ENCODE measurements around the gene PKD2L1.
A peak's percentile ranks its signal among the peaks of the same experiment; 100 is the strongest.
"Not testable (repeated sequence)": the region's sequence is repeated elsewhere in the genome, so short reads cannot be mapped to it uniquely, and the experiment has no call there.

The PKD2L1 gene

GRCh38 chr10:100286051-100287033 lies 43.7 kb downstream of the PKD2L1 start, which contains the start of gene BLOC1S2:
Gene BLOC1S2, minus strand, starts transcription at chr10:100286680. Its CDS starts 21 bp downstream, at chr10:100286659.
- peak; percentile 100 for DNase-seq (ENCODE audit: low spot score)

GRCh38 chr10:100285326-100285725 lies 44.7 kb downstream of the PKD2L1 start:
- DNase-seq (ENCODE audit: low spot score) = not testable (repeated sequence)

- DNase-seq (ENCODE audit: low spot score) = no peak
Observed at GRCh38 chr10:100282907-100283306, 47.1 kb downstream of the PKD2L1 start.

- DNase-seq (ENCODE audit: low spot score) = not testable (repeated sequence)
Observed at GRCh38 chr10:100276971-100277370, 53.1 kb downstream of the PKD2L1 start.

GRCh38 chr10:100267239-100268104 lies 62.6 kb downstream of the PKD2L1 start, which contains the start of gene CWF19L1:
Gene CWF19L1, minus strand, starts transcription at chr10:100267638. Its CDS starts 45 bp downstream, at chr10:100267593.
- DNase-seq (ENCODE audit: low spot score) = peak; percentile 90

- no peak for DNase-seq (ENCODE audit: low spot score)
Observed at GRCh38 chr10:100265821-100266485, 64.1 kb downstream of the PKD2L1 start.

- DNase-seq (ENCODE audit: low spot score) = no peak
Observed at GRCh38 chr10:100254191-100254590, 75.8 kb downstream of the PKD2L1 start.

- no peak for DNase-seq (ENCODE audit: low spot score)
Observed at GRCh38 chr10:100253041-100253440, 77.0 kb downstream of the PKD2L1 start.

GRCh38 chr10:100248820-100249219 lies 81.2 kb downstream of the PKD2L1 start:
- no peak for DNase-seq (ENCODE audit: low spot score)

GRCh38 chr10:100245484-100246220 lies 84.4 kb downstream of the PKD2L1 start:
- DNase-seq (ENCODE audit: low spot score) = no peak

GRCh38 chr10:100239851-100240250 lies 90.2 kb downstream of the PKD2L1 start:
- no peak for DNase-seq (ENCODE audit: low spot score)

- no peak for DNase-seq (ENCODE audit: low spot score)
Observed at GRCh38 chr10:100238429-100238828, 91.6 kb downstream of the PKD2L1 start.

All from iPS-NIHi11 (cell line).